ENCODE measurements around the gene CLDN34. TPM values are rescaled to one million over a fixed set of nuclear protein-coding genes. Genes with fewer than 3 reads are reported as not detected.

Gene CLDN34, protein sequence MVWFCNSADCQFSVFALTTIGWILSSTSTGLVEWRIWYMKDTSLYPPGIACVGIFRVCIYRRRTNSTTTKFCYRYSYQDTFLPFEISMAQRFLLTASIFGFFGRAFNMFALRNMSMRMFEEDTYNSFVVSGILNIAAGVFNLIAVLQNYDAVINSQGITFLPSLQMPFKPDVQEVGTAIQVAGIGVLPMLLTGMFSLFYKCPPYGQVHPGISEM
- not detected in 2 replicates for total RNA-seq

DNA sequence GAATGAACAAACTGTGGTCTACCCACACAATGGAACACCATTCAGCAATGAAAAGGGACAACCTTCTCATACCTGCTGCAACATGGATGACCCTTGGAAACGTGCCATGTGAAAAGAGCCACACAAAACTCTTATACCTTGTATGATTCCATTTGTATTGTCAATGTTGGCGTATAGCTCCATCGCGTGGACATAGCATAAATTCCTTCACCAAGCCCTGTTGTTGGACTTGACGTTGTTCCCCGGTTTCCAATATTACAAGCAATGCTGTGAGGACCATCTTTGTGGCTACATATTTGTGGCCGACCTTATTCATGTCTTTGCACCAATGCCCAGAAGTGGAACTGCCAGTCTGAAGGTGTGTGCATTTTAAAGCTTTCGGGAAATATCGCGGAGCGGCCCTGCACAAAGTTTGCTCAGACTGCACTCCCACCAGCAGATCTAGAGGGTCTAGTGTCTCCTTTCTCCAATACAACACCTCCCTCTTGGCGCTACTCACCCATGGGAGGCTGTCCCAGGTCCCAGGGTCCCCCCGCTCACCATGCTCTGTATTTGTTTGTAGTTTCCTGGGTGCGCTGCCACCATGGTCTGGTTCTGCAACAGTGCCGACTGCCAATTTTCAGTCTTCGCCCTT lies at the start of gene CLDN34:
Gene CLDN34 (plus strand): TSS at position 584 of the 634 bp plus-strand sequence. CDS start 0 bp downstream, at position 584.

Other genes with a start within 250 kb of the CLDN34 start
- gene GPR143, start 201.5 kb upstream of the CLDN34 start, total RNA-seq = 27.1 and 33.6 TPM in 2 replicates
- gene SHROOM2, start 180.9 kb upstream of the CLDN34 start, total RNA-seq = 9.9 and 18.1 TPM in 2 replicates
- 5.5 and 6.6 TPM in 2 replicates for gene CLCN4, start 189.6 kb downstream of the CLDN34 start, total RNA-seq